ACC112 (cell line): Measurements from ENCODE around the gene HAPSTR1.

Source experiments
- H2AFZ ChIP-seq: fragments of 200-600 bp; sonication (generic); one replicate; pipeline ENCODE4 v1.6.0; 2017; ENCODE audit warnings: antibody characterized with exemption, low read length; ENCODE audit not compliant: unreplicated experiment
- H3K27ac ChIP-seq: fragments of 200-600 bp; sonication (generic); 2 replicates; pipeline ENCODE4 v1.5.1; 2014; ENCODE audit warnings: low read depth, mild to moderate bottlenecking, antibody characterized with exemption, low read length, moderate library complexity
- H3K27me3 ChIP-seq: fragments of 200-600 bp; sonication (generic); 2 replicates; pipeline ENCODE4 v1.6.1; 2014; ENCODE audit warnings: mild to moderate bottlenecking, antibody characterized with exemption, low read length, moderate library complexity, mixed read lengths; ENCODE audit not compliant: insufficient read depth
- H3K36me3 ChIP-seq: fragments of 200-600 bp; sonication (generic); 2 replicates; pipeline ENCODE4 v1.6.1; 2016; ENCODE audit warnings: mild to moderate bottlenecking, antibody characterized with exemption, low read length, moderate library complexity, mixed read lengths; ENCODE audit not compliant: insufficient read depth
- H3K4me1 ChIP-seq: fragments of 200-600 bp; sonication (generic); one replicate; pipeline ENCODE4 v1.6.1; 2016; ENCODE audit warnings: low read length, mixed read lengths; ENCODE audit not compliant: insufficient read depth, unreplicated experiment, control insufficient read depth
- H3K4me3 ChIP-seq: fragments of 200-600 bp; sonication (generic); 2 replicates; pipeline ENCODE4 v1.5.1; 2014; ENCODE audit warnings: mild to moderate bottlenecking, low read depth, low read length
- H3K79me2 ChIP-seq: fragments of 200-600 bp; sonication (generic); one replicate; pipeline ENCODE4 v1.6.0; 2016; ENCODE audit warnings: low read length; ENCODE audit not compliant: control insufficient read depth, unreplicated experiment, insufficient read depth

The HAPSTR1 gene

DNA sequence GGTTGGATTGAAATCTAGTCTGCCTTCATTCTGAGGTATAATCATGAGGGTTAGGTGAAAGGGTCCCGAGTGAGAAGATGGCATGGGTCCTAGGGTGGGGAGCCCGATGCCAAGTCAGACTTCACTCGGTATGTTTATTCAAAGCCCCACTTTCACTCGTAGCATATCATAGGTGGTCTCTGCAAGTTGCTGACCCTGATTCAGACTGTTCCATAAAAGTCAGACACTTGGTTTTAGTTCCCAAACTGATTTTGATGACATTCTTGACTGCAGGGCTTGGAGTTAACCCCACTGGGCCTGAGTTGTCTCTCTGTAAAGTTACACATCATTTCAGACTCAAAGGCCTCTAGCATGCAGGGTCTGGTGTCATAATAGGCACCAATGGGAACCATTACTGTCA lies 17.8 kb downstream of the HAPSTR1 start:
- peaks cover 99% of the 10 kb centered on the region for H3K79me2 ChIP-seq
- no peak overlapping the region for H3K4me3 ChIP-seq
- H3K36me3 ChIP-seq: peaks cover 57% of the 10 kb centered on the region
- H2AFZ ChIP-seq: no peak overlapping the region
- peak overlapping the region; percentile 69 for H3K27ac ChIP-seq
- H3K4me1 ChIP-seq: peaks cover 71% of the 10 kb centered on the region
- no peaks in the 10 kb centered on the region for H3K27me3 ChIP-seq

GRCh38 chr16:9112166-9112843 lies 20.9 kb downstream of the HAPSTR1 start:
- peak overlapping the region; percentile 3; the same call in 1 of the 2 replicates for H3K27ac ChIP-seq
- peaks cover 99% of the 10 kb centered on the region for H3K79me2 ChIP-seq
- peaks cover 73% of the 10 kb centered on the region for H3K4me1 ChIP-seq
- H3K4me3 ChIP-seq: no peak overlapping the region
- peaks cover 49% of the 10 kb centered on the region for H3K36me3 ChIP-seq
- no peak overlapping the region for H2AFZ ChIP-seq
- H3K27me3 ChIP-seq: no peaks in the 10 kb centered on the region

DNA sequence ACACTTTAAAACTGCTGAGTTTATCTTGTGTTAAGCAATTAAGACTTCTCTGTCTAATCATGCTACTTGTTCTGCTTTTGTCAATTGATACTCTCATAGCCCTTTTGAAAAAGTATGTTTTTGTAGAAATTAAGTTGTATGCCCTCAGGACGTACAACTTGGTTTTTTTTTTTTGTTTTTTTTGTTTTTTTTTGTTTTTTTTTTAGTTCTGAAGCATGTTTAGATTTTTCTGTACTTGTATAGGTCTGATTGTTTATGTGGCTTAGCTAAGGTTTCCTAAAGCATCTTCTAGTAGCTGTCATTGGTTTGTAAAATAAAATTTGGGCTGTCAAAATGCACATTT lies 21.4 kb downstream of the HAPSTR1 start:
- Histone ChIP-seq H3K4me3 (no peak overlapping the region), H3K79me2 (peaks cover 99% of the 10 kb centered on the region), H3K27me3 (no peaks in the 10 kb centered on the region), H3K27ac (peak overlapping the region; percentile 3; the same call in 1 of the 2 replicates), H2AFZ (no peak overlapping the region), H3K36me3 (peaks cover 44% of the 10 kb centered on the region), H3K4me1 (peaks cover 68% of the 10 kb centered on the region)

DNA sequence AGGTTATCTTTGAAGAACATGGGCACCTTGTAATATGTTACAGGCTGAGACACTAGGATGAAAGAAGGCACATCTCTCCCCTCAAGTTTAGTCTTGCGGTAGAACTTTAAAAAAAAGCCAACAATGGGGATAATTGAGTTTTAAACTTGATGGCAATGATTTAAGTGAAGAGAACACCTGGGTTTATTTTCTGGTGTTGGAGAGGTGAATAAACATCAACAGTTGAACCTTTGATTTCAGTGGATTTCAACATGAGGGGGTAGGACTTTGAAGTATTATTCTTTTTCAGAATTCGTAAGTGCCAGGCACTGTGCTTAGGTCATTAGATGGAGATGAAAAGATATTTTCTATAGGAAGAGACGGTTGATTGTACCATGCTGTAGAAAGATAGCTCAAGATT lies 22.3 kb downstream of the HAPSTR1 start:
- no peak overlapping the region for H3K4me3 ChIP-seq
- H3K4me1 ChIP-seq: peaks cover 68% of the 10 kb centered on the region
- no peaks in the 10 kb centered on the region for H3K27me3 ChIP-seq
- H3K79me2 ChIP-seq: peaks cover 97% of the 10 kb centered on the region
- H3K27ac ChIP-seq: no peak overlapping the region
- peaks cover 43% of the 10 kb centered on the region for H3K36me3 ChIP-seq
- H2AFZ ChIP-seq: no peak overlapping the region

- no peak overlapping the region for H3K27ac ChIP-seq
- H3K4me3 ChIP-seq: no peak overlapping the region
- H2AFZ ChIP-seq: no peak overlapping the region
- peaks cover 97% of the 10 kb centered on the region for H3K79me2 ChIP-seq
- no peaks in the 10 kb centered on the region for H3K27me3 ChIP-seq
- H3K4me1 ChIP-seq: peaks cover 68% of the 10 kb centered on the region
- H3K36me3 ChIP-seq: peaks cover 43% of the 10 kb centered on the region
Observed at GRCh38 chr16:9114112-9114511, 22.7 kb downstream of the HAPSTR1 start.

DNA sequence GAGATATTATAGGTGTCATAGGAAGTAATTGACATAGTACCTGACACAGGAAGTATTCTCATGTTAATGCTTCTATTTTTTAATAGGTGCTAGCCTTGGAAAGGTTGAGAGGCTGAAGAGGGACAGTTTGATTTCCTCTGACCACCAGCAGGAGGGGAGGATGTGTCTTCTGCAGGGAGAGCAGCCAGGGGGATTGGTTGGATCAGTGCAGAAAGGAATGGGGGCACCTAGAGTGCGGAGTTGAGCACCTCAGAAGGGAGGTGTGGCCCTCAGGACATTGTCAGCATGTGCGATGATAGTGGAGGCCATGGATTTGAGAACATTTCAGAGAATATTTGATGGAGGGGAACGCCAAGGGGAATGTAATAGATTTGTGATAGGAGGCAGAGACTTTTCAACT lies 23.4 kb downstream of the HAPSTR1 start:
- H3K4me3 ChIP-seq: no peak overlapping the region
- H3K79me2 ChIP-seq: peaks cover 92% of the 10 kb centered on the region
- peaks cover 67% of the 10 kb centered on the region for H3K4me1 ChIP-seq
- peaks cover 43% of the 10 kb centered on the region for H3K36me3 ChIP-seq
- H3K27ac ChIP-seq: no peak overlapping the region
- no peaks in the 10 kb centered on the region for H3K27me3 ChIP-seq
- H2AFZ ChIP-seq: no peak overlapping the region

GRCh38 chr16:9115277-9115676 lies 23.8 kb downstream of the HAPSTR1 start:
- Histone ChIP-seq H3K79me2 (peaks cover 91% of the 10 kb centered on the region), H3K4me3 (no peak overlapping the region), H2AFZ (no peak overlapping the region), H3K27me3 (no peaks in the 10 kb centered on the region), H3K27ac (no peak overlapping the region), H3K36me3 (peaks cover 43% of the 10 kb centered on the region), H3K4me1 (peaks cover 62% of the 10 kb centered on the region)

DNA sequence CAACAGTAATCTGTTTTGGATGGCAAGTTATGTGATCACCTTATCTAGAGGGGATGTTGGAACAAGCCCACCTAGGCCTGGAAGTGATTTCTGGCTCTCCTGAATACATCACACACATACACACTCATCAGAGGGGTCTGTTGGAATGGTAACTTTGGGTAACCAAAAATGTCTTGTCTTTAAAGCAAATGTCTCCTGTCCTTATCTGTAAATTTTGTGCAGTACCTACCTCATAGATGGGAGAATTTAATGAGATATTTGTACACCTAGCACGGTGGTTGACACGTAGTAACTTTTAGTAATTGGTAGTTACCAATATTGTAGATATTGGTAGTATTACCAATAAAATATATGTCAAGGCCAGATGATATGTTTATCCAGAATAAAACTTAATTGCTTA lies 24.7 kb downstream of the HAPSTR1 start:
- Histone ChIP-seq H3K4me3 (no peak overlapping the region), H3K27ac (no peak overlapping the region), H3K27me3 (no peaks in the 10 kb centered on the region), H2AFZ (no peak overlapping the region), H3K36me3 (peaks cover 43% of the 10 kb centered on the region), H3K4me1 (peaks cover 54% of the 10 kb centered on the region), H3K79me2 (peaks cover 84% of the 10 kb centered on the region)

DNA sequence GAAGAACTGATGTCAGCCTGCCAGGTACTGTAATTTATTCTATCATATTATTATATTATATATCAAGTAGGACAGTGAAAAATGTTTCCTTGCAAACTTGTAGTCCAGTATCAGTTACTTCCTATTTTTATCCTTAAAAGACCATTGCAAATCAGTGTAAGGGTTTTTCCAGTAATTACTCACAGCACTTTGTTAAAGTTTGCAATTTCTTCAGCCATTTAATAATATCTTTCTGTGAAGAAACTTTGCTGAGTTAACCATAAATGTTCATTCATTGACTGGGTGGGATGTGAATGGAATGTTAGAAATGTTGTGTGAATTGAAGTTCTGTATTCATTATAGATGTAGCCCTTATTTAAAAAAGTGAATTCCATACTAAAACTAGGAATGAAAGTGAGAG lies 26.7 kb downstream of the HAPSTR1 start:
- no peak overlapping the region for H2AFZ ChIP-seq
- H3K79me2 ChIP-seq: peaks cover 67% of the 10 kb centered on the region
- no peaks in the 10 kb centered on the region for H3K27me3 ChIP-seq
- H3K27ac ChIP-seq: peak overlapping the region; percentile 69; the same call in 1 of the 2 replicates
- peaks cover 35% of the 10 kb centered on the region for H3K4me1 ChIP-seq
- H3K36me3 ChIP-seq: peaks cover 33% of the 10 kb centered on the region
- H3K4me3 ChIP-seq: no peak overlapping the region

- Histone ChIP-seq H3K36me3 (peaks cover 28% of the 10 kb centered on the region), H3K79me2 (peaks cover 55% of the 10 kb centered on the region), H3K4me1 (peaks cover 31% of the 10 kb centered on the region)
Observed at GRCh38 chr16:9119795-9120194, 28.4 kb downstream of the HAPSTR1 start.

GRCh38 chr16:9122342-9122741 lies 30.9 kb downstream of the HAPSTR1 start:
- Histone ChIP-seq H3K27ac (no peak overlapping the region), H3K79me2 (peaks cover 30% of the 10 kb centered on the region), H3K36me3 (peaks cover 13% of the 10 kb centered on the region)

More at GRCh38 chr16:9119795-9120194, 28.4 kb downstream of the HAPSTR1 start:
- no peak overlapping the region for H2AFZ ChIP-seq
- H3K27me3 ChIP-seq: no peaks in the 10 kb centered on the region
- H3K27ac ChIP-seq: peak overlapping the region; percentile 69
- no peak overlapping the region for H3K4me3 ChIP-seq

More at GRCh38 chr16:9122342-9122741, 30.9 kb downstream of the HAPSTR1 start:
- Histone ChIP-seq H2AFZ (no peak overlapping the region), H3K4me3 (no peak overlapping the region), H3K27me3 (no peaks in the 10 kb centered on the region), H3K4me1 (peaks cover 43% of the 10 kb centered on the region)
